GM21717 (cell line): ENCODE results near the gene FGF22.
A peak's percentile ranks its signal among the peaks of the same experiment; 100 is the strongest.
"Not testable (repeated sequence)": the region's sequence is repeated elsewhere in the genome, so short reads cannot be mapped to it uniquely, and the experiment has no call there.

Experiments
- ATAC-seq: cut with Tn5 transposase; IDR thresholded peaks from one replicate; pipeline ENCODE4 v1.9.1; 2021; ENCODE audit warnings: mild to moderate bottlenecking, moderate library complexity; ENCODE audit not compliant: unreplicated experiment

FGF22 gene

DNA sequence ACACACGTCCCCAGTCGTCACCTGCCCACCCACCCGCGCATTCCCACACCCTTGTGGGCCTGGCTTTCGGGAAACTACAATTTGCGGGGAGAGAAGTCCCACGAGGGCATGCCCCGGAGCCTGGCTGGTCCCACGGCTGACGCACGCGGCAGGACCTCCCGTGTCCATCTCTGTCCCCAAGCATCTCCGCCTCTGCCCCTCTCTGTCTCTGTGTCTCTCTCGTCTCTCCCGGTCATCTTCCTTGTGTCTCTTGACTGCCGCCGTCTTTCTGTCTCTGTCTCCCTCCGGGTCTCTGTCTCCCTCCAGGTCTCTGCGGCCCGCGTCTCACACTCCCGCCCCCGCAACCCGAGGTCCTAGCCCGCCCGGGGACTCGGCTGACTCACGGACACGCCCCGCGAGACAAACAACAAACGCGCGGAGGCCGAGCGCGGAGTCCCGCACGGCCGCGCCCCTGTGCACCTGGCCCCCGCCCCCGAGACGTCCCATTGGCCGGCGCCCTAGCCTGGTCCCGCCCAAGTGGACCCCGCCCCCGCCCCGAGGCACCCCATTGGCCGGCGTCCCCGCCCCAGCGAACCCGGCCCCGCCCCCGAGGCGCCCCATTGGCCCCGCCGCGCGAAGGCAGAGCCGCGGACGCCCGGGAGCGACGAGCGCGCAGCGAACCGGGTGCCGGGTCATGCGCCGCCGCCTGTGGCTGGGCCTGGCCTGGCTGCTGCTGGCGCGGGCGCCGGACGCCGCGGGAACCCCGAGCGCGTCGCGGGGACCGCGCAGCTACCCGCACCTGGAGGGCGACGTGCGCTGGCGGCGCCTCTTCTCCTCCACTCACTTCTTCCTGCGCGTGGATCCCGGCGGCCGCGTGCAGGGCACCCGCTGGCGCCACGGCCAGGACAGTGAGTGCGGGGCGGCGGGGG lies at the start of gene FGF22:
TSS of gene FGF22 (plus strand) at position 627 of the 908 bp plus-strand sequence. CDS start at position 674, 47 bp downstream.
- peak; percentile 32 for ATAC-seq

DNA sequence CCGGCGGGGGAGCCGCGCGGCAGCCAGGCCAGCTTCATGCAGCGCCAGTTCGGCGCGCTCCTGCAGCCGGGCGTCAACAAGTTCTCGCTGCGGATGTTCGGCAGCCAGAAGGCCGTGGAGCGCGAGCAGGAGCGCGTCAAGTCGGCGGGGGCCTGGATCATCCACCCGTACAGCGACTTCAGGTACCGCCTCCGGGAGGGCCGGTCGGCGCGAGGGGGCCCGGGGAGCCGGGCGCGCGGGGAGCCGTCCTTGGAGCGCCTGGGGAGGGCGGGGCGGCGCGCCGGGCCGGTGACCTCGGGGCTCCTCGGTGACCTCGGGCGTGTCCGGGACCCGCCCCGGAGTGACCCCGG lies 49.3 kb upstream of the FGF22 start:
- no peak for ATAC-seq

DNA sequence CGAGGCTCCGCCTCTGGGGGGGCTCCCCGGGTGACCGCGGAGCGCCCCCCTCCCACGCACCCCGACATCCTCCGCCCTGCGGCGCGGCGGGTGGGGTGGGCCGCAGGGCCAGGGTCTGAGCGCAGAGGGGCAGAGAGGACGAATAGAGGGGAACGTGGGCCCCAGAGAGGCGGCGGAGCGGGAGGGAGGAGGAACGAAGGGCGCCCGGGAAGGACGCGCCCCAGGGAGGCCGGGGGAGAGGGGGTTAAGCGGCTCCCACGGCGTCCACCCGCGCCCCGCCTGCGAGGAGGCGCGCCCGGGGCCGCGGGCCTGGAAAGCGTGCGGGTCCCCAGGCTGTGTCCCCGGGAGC lies 49.0 kb upstream of the FGF22 start:
- ATAC-seq, result no peak

DNA sequence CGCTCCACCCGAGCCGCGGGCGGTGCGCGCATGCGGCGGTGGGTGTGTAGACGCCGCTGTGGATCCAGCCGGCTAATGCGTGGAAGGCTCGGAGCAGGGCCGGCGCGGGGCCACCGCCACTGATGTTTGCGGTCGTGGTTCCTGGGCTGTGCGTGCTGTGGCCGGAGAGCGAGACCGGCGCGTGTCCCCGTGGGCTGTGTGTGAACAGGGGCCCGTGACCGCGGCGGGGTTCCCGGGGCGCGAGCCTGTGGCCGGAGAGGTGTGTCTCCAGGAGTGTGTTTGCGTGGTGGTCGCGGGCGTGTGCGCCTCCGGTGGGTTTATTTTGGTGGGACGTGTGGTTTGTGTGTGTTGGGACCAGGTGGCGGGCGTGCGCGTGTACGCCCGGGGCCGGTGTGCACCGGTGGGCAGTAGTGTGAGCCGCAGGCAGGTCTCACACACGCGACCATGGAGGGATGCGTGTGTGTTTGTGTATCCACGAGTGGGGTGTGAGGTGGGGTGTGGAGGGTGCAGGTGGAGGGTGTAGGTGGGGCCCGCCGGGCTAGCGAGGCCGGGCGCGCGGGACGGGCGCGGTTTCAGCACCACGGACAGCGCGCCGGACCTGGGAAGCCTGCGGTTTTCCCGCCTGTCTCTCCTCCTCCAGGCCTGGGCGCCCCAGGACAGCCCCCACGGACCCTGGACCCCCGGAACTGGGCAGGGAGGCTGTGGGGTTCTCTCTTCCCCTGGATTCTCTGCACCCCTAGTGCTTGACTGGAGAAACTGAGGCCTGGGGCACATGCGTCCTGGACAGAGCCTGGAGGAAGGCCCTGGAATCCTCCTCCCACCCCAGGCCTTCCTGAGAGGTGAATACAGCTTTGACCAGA lies 48.4 kb upstream of the FGF22 start:
- ATAC-seq, result no peak

DNA sequence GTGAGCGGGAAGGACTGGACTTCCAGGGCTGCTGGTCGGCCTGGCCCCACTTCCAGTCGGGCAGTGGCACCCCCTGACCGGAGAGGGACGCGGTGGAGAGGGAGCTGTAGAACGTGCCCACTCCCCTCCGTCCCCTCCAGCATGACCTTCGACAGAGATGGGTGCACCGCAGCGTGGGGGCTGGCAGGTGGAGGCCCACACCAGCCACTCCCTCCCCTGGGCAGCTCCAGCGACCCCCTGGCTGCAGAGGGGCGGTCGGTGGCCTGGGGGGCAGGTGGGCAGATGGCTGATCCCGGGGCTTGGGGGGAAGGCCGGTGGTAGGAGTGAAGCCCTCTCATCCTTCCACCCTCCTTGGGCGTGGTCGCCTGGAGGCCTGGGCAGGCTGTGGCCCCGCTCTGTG lies 47.6 kb upstream of the FGF22 start:
- no peak for ATAC-seq

DNA sequence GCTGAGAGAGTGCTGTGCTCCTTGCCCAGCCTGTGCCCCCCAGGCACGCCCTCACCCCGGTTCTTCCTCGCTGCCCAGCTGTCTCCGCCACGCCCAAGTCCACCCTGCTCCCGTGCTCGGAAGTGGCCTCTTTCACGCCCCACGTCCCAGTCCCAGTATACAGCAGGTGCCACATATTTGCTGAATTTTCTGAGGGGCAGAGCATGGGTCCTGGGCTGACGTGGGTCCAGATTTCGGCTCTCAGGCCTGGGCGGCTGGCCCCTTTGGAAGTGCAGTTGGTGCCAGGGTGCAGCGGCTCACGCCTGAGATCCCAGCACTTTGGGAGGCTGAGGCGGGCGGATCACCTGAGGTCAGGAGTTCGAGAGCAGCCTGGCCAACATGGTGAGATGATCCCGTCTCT lies 46.6 kb upstream of the FGF22 start:
- ATAC-seq, result no peak

DNA sequence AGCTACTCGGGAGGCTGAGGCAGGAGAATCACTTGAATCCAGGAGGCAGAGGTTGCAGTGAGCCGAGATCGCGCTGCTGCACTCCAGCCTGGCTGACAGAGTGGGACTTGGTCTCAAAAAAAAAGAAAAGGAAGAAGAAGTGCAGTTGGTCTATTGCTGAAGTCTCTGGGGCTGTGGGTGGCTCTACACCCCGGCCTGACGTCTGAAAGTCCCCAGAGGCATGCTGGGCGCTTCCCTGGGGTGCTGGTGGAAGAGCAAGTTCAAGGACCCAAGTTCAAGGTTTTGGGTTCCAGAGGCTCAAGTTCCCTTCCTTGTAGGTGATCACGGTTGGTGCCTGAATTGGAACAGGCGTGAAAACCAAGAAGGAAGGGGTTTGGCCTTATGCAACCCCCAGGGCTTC lies 46.2 kb upstream of the FGF22 start:
- ATAC-seq, result no peak

DNA sequence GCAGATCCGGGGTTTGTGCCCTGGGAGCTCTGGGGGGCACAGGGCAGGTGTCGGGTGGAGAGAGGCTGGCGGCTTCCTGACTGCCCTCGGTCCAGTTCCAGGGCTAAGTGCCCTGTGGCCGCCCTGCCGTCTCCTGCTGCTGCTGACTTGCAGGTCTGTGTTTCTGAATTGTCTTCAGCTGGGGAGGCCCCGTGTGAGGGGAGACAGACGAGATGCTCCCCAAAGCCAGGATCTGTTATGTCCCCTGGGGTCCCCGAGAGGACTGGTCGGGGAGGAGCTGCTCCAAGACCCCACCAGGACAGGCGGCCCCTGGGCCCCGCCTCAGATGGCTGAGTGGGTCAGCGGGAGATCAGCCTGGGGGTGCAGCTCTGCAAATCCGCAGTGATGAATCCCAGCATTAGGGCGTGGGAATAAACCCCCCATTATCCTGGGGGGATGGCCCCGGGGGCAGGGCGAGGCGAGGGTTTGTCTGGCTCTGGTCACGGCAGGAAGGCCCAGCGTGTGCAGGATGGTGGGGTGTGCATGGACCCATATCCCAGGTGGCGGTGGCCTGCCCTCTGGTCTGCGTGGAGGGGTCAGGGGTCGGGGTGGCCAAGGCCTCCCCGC lies 45.3 kb upstream of the FGF22 start:
- ATAC-seq, result no peak

DNA sequence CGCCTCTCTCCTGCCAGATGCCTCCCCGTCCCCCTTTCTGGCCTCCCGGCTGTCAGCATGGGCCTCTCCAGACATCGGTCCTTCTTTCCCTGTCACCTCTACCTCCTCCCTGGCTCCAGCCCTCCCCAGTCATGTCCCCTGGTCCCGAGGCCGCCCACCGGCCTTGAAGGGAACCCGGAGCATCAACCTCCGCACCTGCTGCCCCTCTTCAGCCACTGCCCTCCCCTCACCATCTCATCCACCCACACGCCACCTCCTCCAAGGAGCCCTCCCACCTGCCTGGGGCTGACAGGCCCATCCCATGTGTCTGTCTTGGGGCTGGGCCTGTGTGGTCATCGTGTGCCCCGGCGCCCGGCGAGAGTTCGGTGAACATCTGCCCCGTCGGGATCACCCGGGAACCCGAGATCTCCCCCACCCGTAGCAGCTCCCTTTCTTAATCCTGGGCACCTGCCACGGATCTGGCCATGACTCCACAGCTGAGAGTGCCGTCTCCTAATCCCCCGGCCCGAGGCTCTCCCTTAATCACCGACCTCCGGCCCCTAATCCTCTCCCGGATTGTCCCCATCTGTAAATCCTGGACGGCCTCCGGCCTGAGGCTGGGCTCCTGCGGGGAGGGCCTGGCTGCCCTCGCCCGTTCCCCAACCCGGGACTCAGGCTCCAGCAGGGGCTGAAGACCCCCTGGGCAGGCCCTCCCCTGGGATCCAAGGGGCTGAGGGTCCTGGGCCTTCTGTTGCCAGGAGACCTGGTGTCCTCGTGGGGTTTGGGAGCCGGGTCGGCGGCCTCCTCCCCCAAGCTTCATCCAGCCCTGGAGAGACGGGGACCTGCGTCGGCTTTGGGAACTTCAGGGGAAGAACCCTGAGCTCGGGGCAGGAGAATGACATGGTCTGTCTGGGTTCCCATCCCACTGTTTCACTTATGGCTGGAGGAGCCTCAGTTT lies 44.1 kb upstream of the FGF22 start:
- no peak for ATAC-seq

DNA sequence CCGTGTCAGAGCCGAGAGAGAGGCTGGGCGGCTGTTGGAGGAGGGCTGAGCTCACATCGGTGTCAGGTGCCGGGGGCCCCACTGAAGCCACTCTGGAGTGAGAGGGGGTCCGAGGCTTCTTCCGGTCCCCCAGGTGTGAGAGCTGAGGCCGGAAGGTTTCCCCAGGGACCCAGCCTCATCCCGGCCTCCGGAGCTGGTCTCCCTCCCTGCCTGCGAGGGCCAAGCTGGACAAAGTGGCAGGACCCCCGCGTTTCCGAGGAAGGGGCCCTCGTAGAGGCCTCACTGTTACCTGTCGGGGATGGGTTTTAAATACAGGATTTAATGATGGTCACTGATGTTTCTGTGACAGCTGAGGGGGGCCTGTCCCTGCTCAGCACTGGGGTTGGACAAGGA lies 43.4 kb upstream of the FGF22 start:
- ATAC-seq, result no peak

DNA sequence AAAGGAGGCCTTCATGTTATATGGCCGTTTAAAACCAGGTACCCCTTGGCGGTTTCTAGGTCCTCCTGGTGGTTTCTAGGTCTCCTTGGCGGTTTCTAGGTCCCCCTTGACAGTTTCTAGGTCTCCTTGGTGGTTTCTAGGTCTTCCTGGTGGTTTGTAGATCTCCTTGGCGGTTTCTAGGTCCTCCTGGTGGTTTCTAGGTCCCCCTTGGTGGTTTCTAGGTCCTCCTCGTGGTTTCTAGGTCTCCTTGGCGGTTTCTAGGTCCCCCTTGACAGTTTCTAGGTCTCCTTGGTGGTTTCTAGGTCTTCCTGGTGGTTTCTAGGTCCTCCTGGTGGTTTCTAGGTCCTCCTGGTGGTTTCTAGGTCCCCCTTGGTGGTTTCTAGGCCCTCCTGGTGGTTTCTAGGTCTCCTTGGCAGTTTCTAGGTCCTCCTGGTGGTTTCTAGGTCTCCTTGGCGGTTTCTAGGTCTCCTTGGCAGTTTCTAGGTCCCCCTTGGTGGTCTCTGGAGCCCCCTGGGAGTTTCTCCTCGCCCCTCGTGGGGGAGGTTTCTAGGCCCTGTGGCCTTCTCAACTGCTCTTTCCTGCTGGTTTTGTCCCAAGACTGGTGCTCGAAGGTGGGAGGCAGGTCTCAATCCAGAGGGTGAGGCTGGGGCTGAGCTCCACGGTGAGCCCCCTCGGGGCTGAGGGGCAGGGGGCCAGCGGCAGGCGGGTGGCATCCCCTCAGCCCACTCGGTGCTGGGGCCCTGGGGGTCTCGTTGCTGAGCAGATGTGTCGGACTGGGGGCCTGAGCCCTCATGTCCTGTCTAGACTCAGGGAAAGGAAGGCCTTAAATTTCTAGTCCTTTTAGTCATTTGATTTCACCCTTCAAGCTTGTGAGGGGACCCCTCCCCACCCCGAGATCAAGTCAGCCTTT lies 42.0 kb upstream of the FGF22 start:
- ATAC-seq, result no peak

DNA sequence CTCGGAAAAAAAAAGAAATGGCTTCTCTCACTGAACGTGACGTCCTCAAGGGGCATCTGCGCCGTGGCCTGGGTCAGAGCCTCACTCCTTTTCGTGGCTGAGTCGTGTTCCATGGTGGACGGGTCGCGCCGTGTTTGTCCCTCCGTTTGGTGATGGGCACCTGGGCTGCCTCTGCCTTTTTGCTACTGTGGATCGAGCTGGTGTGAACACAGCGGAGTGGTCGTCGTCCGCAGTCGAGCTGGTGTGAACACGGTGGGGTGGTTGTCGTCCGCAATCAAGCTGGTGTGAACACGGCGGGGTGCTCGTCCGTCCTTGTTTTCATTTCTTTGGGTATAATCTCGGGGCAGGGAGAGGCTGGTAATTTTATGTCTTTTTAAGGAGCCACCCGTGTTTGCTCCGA lies 38.4 kb upstream of the FGF22 start:
- no peak for ATAC-seq

DNA sequence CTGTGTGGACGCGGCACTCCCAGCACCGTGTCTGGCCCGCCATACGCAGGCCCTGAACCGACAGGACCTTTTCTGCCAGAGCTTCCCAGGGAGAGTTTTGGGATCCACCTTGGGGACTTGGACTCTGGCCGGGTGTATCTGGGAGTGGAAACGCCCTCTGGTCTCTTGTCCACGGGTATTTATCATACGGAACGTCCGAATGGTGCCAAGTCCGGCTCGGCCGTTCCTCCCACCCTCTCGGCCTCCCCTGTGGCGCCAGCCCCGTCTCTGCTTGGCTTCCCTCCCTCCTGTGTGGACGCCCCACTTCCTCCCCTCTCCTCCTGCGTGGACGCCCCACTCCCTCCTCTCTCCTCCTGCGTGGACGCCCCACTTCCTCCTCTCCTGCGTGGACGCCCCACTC lies 37.9 kb upstream of the FGF22 start:
- no peak for ATAC-seq

DNA sequence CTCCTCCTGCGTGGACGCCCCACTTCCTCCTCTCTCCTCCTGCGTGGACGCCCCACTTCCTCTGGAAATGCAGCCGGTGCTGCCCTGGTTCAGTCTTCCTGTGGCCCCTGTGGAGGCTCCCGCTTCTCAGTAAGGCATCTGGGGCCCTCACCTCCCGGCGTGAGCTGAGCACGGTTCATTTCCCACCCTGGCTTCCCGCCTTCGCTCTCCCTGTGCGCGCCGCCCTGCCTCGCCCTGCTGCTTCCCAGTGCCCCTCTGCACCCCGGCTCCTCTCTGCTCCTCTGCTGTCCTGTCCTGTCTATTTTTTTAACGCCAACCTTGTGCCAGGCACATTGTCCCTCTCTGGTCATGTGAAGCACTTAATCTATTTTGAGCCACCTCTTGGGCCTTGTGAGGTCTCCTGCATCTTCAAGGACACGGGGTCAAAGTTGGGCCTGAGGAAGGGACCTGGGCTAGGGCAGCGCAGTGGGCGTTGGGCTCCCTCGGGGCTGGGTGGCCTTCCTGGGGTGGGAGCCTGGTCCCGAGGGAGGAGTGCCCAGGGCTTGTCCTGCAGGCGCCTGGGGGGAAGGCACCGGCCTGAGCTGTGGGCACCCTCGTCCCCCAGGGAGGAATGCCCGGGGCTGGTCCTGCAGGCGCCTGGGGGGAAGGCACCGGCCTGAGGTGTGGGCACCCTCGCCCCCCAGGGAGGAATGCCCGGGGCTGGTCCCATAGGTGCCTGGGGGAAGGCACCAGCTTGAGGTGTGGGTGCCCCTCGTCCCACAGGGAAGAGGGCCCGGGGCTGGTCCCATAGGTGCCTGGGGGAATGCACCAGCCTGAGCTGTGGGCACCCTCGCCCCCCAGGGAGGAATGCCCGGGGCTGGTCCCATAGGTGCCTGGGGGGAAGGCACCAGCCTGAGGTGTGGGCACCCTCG lies 37.0 kb upstream of the FGF22 start:
- ATAC-seq, result no peak

DNA sequence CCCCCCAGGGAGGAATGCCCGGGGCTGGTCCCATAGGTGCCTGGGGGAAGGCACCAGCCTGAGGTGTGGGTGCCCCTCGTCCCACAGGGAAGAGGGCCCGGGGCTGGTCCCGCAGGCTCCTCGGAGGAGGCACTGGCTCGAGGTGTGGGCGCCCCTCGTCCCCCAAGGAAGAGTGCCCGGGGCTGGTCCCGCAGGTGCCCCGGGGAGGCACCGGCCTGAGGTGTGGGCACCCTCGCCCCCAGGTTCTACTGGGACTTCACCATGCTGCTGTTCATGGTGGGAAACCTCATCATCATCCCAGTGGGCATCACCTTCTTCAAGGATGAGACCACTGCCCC lies 36.4 kb upstream of the FGF22 start:
- ATAC-seq, result not testable (repeated sequence)

DNA sequence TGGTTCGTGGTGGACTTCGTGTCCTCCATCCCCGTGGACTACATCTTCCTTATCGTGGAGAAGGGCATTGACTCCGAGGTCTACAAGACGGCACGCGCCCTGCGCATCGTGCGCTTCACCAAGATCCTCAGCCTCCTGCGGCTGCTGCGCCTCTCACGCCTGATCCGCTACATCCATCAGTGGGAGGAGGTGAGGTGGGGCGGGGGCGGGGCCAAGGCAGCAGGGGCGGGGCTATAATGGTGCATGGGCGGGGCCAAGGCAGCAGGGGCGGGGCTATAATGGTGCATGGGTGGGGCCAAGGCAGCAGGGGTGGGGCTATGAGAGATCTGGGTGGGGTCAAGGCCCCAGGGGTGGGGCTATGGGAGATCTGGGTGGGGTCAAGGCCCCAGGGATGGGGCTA lies 35.9 kb upstream of the FGF22 start:
- ATAC-seq, result not testable (repeated sequence)

DNA sequence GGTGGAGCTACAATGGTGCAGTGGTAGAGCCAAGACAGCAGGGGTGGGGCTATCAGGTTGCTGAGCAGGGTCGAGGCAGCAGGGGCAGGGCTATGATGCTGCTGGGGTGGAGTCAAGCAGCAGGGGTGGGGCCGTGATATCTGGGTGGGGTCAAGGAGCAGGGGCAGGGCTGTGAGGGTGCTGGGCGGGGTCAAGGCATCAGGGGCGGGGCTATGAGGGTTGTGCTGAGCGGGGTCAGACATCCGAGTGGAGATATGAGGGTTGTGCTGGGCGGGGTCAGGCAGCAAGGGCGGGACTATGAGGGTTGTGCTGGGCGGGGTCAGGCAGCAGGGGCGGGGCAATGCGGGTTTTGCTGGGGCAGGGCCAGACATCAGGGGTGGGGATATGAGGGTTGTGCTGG lies 35.3 kb upstream of the FGF22 start:
- no peak for ATAC-seq

DNA sequence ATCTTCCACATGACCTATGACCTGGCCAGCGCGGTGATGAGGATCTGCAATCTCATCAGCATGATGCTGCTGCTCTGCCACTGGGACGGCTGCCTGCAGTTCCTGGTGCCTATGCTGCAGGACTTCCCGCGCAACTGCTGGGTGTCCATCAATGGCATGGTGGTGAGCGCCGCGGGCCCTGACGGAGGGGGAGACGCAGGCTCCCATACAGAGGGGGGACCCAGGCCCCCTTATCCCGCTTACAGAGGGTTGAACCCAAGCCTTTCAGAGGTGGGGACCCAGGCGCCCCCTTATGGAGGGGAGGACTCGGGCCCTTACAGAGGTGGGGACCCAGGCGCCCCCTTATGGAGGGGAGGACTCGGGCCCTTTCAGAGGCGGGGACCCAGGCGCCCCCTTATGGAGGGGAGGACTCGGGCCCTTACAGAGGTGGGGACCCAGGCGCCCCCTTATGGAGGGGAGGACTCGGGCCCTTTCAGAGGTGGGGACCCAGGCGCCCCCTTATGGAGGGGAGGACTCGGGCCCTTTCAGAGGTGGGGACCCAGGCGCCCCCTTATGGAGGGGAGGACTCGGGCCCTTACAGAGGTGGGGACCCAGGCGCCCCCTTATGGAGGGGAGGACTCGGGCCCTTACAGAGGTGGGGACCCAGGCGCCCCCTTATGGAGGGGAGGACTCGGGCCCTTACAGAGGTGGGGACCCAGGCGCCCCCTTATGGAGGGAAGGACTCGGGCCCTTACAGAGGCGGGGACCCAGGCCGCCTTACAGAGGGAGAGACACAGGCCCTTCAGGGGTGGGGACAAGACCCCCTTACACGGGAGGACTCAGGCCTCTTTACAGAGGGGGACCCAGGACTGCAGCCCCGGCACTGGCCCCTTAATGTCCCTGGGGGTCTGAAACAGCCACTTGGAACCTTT lies 34.4 kb upstream of the FGF22 start:
- ATAC-seq, result not testable (repeated sequence)
